OCI-LY1 (cell line): ENCODE results near the gene FAM200C.

ENCODE experiments used
- H2AFZ ChIP-seq: fragments of 200-600 bp; sonication (generic), shearing (Covaris generic); 2 replicates; pipeline ENCODE4 v1.6.0; 2014; ENCODE audit warnings: antibody characterized with exemption, mild to moderate bottlenecking, low read length
- H3F3A ChIP-seq: fragments of 200-600 bp; sonication (generic), shearing (Covaris generic); 2 replicates; pipeline ENCODE4 v1.6.0; 2014; ENCODE audit warnings: mild to moderate bottlenecking, antibody characterized with exemption, low read length, moderate library complexity; ENCODE audit not compliant: insufficient read depth
- H3K27ac ChIP-seq: fragments of 200-600 bp; sonication (generic); 2 replicates; pipeline ENCODE4 v1.5.1; 2014; ENCODE audit warnings: low read length, mixed run types, mild to moderate bottlenecking, low read depth; ENCODE audit not compliant: poor library complexity, severe bottlenecking
- H3K27me3 ChIP-seq: fragments of 200-600 bp; sonication (generic); 2 replicates; pipeline ENCODE4 v1.6.0; 2014; ENCODE audit warnings: antibody characterized with exemption, mild to moderate bottlenecking, low read length, moderate library complexity; ENCODE audit not compliant: insufficient read depth
- H3K36me3 ChIP-seq: fragments of 200-600 bp; sonication (generic); 2 replicates; pipeline ENCODE4 v1.6.1; 2014; ENCODE audit warnings: mild to moderate bottlenecking, antibody characterized with exemption, low read length, moderate library complexity, mixed read lengths; ENCODE audit not compliant: insufficient read depth
- H3K4me1 ChIP-seq: fragments of 200-600 bp; sonication (generic); 2 replicates; pipeline ENCODE4 v1.5.1; 2014; ENCODE audit warnings: mild to moderate bottlenecking, low read length, moderate library complexity; ENCODE audit not compliant: insufficient read depth, severe bottlenecking
- H3K4me2 ChIP-seq: fragments of 200-600 bp; sonication (generic), shearing (Covaris generic); 2 replicates; pipeline ENCODE4 v1.6.1; 2014; ENCODE audit warnings: low read length
- H3K4me3 ChIP-seq: fragments of 200-600 bp; sonication (generic); 2 replicates; pipeline ENCODE4 v1.5.1; 2014; ENCODE audit warnings: low read length, low read depth, mild to moderate bottlenecking, mixed read lengths; ENCODE audit not compliant: poor library complexity, severe bottlenecking
- H3K79me2 ChIP-seq: fragments of 200-600 bp; shearing (Covaris generic); 2 replicates; pipeline ENCODE4 v1.6.1; 2016; ENCODE audit warnings: mixed run types, low read length, mixed read lengths; ENCODE audit not compliant: insufficient read depth
- H3K9ac ChIP-seq: fragments of 200-600 bp; sonication (generic), shearing (Covaris generic); 2 replicates; pipeline ENCODE4 v1.6.1; 2014; ENCODE audit warnings: mild to moderate bottlenecking, low read length, mixed read lengths
- H3K9me2 ChIP-seq: fragments of 200-600 bp; sonication (generic), shearing (Covaris generic); 2 replicates; pipeline ENCODE4 v1.6.1; 2014; ENCODE audit warnings: low read depth, mild to moderate bottlenecking, low read length, mixed read lengths
- H3K9me3 ChIP-seq: fragments of 200-600 bp; shearing (Covaris generic); 2 replicates; pipeline ENCODE4 v1.6.1; 2014; ENCODE audit warnings: low read length, mixed read lengths
- H4K20me1 ChIP-seq: fragments of 200-600 bp; sonication (generic), shearing (Covaris generic); 2 replicates; pipeline ENCODE4 v1.6.0; 2016; ENCODE audit warnings: mild to moderate bottlenecking, low read length; ENCODE audit not compliant: insufficient read depth
- EZH2 ChIP-seq: fragments of 200-600 bp; sonication (generic), shearing (Covaris generic); IDR thresholded peaks from 2 replicates; pipeline ENCODE4 v1.8.0; 2017; ENCODE audit warnings: borderline replicate concordance, mixed run types, mild to moderate bottlenecking, antibody characterized with exemption, low read length, moderate library complexity, mixed read lengths
- TF ChIP-seq, protein P1 (sequence below): fragments of 200-600 bp; sonication (generic), shearing (Covaris generic); IDR thresholded peaks from 2 replicates; pipeline ENCODE4 v1.5.1; 2017; ENCODE audit warnings: mild to moderate bottlenecking, antibody characterized with exemption, low read length, moderate library complexity, mixed read lengths

FAM200C gene

GRCh38 chr5:160399402-160400353 lies at the start of gene FAM200C:
Gene FAM200C (minus strand): TSS chr5:160400054. CDS start chr5:160395490, 4,564 bp downstream.
- Histone ChIP-seq H4K20me1 (no peaks in the 10 kb centered on the region), H3K9me2 (no peaks in the 10 kb centered on the region), H3K27me3 (no peaks in the 10 kb centered on the region), H3K36me3 (peaks cover 29% of the 10 kb centered on the region), H3K79me2 (no peaks in the 10 kb centered on the region), H3K4me1 (peaks cover 15% of the 10 kb centered on the region), H3K27ac (no peak within 1 kb of the TSS), H3F3A (no peaks in the 10 kb centered on the region), H3K9me3 (no peaks in the 10 kb centered on the region), H3K9ac (peak within 1 kb of the TSS; percentile 84), H3K4me3 (peak within 1 kb of the TSS; percentile 90), H2AFZ (peak within 1 kb of the TSS; percentile 83), H3K4me2 (peak within 1 kb of the TSS; percentile 88)
- TF ChIP-seq, protein P1, sequence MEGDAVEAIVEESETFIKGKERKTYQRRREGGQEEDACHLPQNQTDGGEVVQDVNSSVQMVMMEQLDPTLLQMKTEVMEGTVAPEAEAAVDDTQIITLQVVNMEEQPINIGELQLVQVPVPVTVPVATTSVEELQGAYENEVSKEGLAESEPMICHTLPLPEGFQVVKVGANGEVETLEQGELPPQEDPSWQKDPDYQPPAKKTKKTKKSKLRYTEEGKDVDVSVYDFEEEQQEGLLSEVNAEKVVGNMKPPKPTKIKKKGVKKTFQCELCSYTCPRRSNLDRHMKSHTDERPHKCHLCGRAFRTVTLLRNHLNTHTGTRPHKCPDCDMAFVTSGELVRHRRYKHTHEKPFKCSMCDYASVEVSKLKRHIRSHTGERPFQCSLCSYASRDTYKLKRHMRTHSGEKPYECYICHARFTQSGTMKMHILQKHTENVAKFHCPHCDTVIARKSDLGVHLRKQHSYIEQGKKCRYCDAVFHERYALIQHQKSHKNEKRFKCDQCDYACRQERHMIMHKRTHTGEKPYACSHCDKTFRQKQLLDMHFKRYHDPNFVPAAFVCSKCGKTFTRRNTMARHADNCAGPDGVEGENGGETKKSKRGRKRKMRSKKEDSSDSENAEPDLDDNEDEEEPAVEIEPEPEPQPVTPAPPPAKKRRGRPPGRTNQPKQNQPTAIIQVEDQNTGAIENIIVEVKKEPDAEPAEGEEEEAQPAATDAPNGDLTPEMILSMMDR = no peak
- no peak for TF ChIP-seq EZH2

DNA sequence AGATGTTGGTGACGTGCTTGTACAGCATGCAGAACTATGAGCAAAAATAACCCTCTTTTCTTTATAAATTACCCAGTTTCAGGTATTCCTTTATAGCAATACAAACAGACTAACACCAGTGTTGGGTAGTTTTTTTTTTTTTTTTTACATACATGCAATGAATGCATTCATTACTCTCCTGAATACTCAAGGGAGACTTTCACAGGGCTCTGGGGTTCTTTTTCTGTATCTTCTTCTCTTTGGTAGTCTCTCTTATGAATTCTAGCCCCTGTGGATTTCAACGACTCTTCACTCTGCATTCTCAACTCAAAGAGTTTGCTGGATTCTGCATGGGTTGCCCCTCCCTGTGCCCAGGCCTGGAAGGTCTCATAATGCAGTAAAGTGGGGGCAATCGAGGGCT lies 49.6 kb upstream of the FAM200C start:
- no peaks in the 10 kb centered on the region for H3F3A ChIP-seq
- peaks cover 5% of the 10 kb centered on the region; the same call in 1 of the 2 replicates for H3K9me3 ChIP-seq
- H3K79me2 ChIP-seq = no peaks in the 10 kb centered on the region
- no peak overlapping the region for H3K9ac ChIP-seq
- no peak overlapping the region for H3K4me3 ChIP-seq
- no peaks in the 10 kb centered on the region for H3K4me1 ChIP-seq
- TF ChIP-seq EZH2 = no peak
- TF ChIP-seq, protein P1 = no peak
- H3K36me3 ChIP-seq = no peaks in the 10 kb centered on the region; the same call in 1 of the 2 replicates
- no peak overlapping the region for H3K27ac ChIP-seq
- no peaks in the 10 kb centered on the region for H3K9me2 ChIP-seq
- no peaks in the 10 kb centered on the region; the same call in 1 of the 2 replicates for H3K27me3 ChIP-seq
- H4K20me1 ChIP-seq = no peaks in the 10 kb centered on the region
- H2AFZ ChIP-seq = no peak overlapping the region
- no peak overlapping the region for H3K4me2 ChIP-seq

DNA sequence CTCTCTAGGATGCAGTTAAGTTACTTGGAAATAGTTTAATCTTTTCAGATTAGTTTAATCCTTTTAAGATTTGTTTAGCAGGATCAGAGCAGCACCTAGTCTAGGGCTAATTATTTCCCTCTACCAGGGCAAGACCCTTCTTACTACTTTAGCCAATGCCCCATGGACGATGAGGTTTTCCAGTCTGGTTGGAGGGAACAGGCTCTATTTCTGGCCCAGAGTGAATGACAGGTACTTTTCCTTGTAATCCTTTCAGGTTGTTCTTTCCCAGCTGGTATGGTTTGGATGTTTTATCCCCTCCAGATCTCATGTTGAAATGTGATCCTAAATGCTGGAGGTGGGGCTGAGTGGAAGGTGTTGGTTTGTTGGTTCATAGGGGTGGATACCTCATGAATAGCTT lies 49.0 kb upstream of the FAM200C start:
- H3K4me1 ChIP-seq = no peaks in the 10 kb centered on the region
- H3K79me2 ChIP-seq = no peaks in the 10 kb centered on the region
- no peak overlapping the region for H3K4me2 ChIP-seq
- TF ChIP-seq, protein P1 = no peak
- no peak for TF ChIP-seq EZH2
- no peak overlapping the region for H3K27ac ChIP-seq
- H4K20me1 ChIP-seq = no peaks in the 10 kb centered on the region
- no peaks in the 10 kb centered on the region for H3K9me2 ChIP-seq
- H3K36me3 ChIP-seq = no peaks in the 10 kb centered on the region; the same call in 1 of the 2 replicates
- peaks cover 5% of the 10 kb centered on the region; the same call in 1 of the 2 replicates for H3K9me3 ChIP-seq
- no peak overlapping the region for H3K4me3 ChIP-seq
- H3K9ac ChIP-seq = no peak overlapping the region
- no peak overlapping the region for H2AFZ ChIP-seq
- no peaks in the 10 kb centered on the region; the same call in 1 of the 2 replicates for H3K27me3 ChIP-seq
- H3F3A ChIP-seq = no peaks in the 10 kb centered on the region
